LNCAP (cell line): ENCODE results near the gene BAX.

Experiments
- TF ChIP-seq, protein P1 (sequence below): fragments of 450-650 bp; IDR thresholded peaks from 2 replicates; pipeline ENCODE4 v1.5.1; 2017; ENCODE audit warnings: mild to moderate bottlenecking

BAX gene

GRCh38 chr19:48926909-48927308 is 27.8 kb upstream of the BAX start:
- TF ChIP-seq, protein P1, sequence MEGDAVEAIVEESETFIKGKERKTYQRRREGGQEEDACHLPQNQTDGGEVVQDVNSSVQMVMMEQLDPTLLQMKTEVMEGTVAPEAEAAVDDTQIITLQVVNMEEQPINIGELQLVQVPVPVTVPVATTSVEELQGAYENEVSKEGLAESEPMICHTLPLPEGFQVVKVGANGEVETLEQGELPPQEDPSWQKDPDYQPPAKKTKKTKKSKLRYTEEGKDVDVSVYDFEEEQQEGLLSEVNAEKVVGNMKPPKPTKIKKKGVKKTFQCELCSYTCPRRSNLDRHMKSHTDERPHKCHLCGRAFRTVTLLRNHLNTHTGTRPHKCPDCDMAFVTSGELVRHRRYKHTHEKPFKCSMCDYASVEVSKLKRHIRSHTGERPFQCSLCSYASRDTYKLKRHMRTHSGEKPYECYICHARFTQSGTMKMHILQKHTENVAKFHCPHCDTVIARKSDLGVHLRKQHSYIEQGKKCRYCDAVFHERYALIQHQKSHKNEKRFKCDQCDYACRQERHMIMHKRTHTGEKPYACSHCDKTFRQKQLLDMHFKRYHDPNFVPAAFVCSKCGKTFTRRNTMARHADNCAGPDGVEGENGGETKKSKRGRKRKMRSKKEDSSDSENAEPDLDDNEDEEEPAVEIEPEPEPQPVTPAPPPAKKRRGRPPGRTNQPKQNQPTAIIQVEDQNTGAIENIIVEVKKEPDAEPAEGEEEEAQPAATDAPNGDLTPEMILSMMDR, result no peak

DNA sequence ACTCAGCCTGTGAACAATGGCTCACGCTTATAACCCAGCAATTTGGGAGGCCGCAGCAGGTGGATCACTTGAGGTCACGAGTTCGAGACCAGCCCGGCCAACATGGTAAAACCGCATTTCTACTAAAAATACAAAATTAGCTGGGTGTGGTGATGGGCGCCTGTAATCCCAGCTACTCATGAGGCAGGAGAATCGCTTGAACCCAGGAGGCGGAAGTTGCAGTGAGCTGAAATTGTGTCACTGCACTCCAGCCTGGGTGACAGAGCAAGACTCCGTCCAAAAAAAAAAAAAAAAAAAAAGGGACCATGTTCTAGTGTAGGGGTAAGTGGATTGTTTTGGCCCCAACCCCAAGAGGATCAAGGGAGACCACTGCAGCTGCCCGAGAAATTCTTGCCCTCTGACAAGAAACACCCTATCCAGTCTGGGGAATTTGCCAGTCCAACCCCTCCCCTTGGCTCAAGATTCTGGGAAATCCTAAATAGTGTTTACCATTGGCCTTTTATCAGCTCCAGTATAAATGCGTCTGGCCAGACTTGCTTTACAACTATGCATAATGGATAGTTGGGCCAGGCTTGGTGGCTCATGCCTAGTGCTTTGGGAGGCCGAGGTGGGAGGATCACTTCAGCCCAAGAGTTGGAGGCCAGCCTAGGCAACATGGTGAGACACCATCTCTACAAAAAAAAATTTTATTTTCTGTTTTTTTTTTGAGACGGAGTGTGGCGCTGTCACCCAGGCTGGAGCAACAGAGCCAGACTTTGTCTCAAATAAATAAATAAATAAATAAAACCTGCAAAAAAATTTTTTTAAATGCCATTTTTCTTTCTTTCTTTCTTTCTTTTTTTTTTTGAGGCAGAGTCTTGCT is 26.3 kb upstream of the BAX start:
- TF ChIP-seq, protein P1, result no peak

DNA sequence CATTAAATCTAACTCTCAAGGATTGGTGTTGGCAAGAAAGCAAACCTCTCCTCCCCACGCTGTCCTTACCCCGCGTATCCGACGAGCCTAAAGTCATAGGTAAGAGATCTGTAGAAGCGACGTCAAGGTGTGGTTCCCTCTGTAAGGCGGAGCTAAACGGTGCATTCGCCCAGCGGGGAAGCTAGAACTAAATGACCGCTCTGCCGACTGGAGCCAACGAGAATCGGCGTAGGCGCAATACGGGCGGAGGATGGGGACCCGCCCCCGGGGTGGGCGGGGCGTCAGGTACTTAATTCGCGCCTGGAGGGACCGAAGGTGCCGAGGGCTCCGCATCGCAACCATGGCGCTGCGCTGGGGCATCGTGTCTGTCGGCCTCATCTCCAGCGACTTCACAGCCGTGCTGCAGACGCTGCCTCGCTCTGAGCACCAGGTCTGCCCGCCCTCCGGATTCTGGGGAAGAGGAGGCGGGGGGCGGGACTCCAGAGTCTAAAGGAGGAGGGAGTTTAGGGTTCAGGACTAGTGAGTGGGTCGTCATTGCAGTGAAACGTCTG is 21.2 kb upstream of the BAX start, which contains the start of gene DHDH:
Gene DHDH, plus strand, starts transcription at position 318 of the 551 bp plus-strand sequence. Its CDS starts 23 bp downstream, at position 341.
- TF ChIP-seq, protein P1, result no peak

DNA sequence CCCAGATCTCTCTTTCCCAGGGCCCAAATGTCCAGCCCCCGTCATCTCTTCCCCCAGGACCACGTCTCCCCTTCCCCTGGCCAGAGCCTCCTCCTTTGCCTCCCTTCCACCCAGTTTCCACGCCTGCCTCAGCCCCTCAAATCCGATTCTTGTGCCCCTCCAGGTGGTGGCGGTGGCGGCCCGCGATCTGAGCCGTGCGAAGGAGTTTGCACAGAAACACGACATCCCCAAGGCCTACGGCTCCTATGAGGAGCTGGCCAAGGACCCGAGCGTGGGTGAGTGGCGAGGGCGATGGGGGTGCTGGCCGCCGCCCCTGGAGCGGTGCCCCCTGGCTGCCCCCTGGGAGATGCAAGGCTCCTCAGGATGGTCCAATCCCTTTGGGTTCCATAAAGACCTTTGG is 19.8 kb upstream of the BAX start:
- TF ChIP-seq, protein P1, result no peak

DNA sequence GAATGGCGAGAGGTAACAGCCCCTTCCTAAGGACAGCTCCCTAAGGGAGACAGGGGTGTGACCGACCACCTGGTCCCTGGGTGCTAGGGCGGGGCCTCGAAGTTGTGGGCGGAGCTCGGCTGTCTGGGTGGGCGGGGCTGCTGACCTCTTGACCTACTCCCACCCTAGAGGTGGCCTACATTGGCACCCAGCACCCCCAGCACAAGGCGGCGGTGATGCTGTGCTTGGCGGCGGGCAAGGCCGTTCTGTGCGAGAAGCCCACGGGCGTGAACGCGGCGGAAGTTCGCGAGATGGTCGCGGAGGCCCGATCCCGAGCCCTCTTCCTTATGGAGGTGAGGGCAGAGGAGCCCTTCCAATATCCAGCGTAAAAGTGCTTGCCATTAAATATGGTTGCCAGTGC is 18.8 kb upstream of the BAX start:
- TF ChIP-seq, protein P1, result no peak

DNA sequence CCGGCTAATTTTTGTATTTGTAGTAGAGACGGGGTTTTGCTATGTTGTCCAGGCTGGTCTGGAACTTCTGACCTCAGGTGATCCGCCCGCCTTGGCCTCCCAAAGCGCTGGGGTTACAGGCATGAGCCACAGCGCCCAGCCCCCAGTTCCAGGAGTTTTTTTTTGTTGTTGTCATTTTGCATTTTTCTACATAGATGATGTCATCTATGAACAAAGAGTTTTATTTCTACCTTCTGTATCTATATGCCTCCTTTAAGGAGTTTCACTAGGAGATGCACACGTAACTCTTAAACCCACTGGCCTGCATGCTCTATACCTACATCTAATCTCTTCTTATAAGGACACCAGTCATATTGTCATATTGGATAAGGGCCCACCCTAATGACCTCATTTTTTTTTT is 16.4 kb upstream of the BAX start:
- TF ChIP-seq, protein P1, result no peak

GRCh38 chr19:48940902-48941301 is 13.8 kb upstream of the BAX start:
- TF ChIP-seq, protein P1, result no peak
